GM21825 (cell line): ENCODE results near the gene CERS4.
"Not testable (repeated sequence)": the region's sequence is repeated elsewhere in the genome, so short reads cannot be mapped to it uniquely, and the experiment has no call there.

Experiments used
- ATAC-seq: cut with Tn5 transposase; IDR thresholded peaks from one replicate; pipeline ENCODE4 v1.9.1; 2021; ENCODE audit warnings: mild to moderate bottlenecking, moderate library complexity; ENCODE audit not compliant: unreplicated experiment

The CERS4 gene

DNA sequence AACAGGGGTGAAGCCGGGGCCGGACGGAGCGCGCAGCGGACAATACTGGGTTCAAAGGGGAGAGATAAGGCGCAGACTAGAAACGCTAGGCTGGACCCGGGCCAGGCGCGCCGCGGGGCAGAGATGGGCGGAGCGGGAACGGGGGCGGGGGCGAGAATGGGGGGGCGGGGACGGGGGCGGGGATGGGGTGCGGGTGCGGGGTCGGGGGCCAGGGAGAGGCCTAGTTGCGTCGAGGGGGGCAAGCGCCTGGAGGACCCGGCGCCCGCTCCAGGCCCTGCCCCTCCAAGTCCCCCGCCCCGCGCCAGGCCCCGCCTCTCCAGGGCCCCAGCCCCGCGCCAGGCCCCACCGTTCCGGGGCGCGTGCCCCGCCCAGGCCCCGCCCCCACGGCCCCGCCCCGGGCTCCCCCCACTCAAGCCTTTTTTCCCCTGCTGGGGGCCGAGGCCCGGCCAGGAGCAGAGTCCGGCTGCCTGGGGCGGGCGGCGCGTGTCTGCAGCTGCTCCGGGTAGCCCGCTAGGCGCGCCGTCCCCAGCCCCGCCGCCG lies at the start of gene CERS4:
TSS of gene CERS4 (plus strand) at position 449 of the 540 bp plus-strand sequence. CDS start 41,707 bp downstream, outside the sequence.
- ATAC-seq = peak; percentile 50

GRCh38 chr19:8161135-8161646 lies 48.0 kb upstream of the CERS4 start:
- no peak for ATAC-seq

- no peak for ATAC-seq
Observed at GRCh38 chr19:8163759-8164158, 45.4 kb upstream of the CERS4 start.

GRCh38 chr19:8167985-8168384 lies 41.2 kb upstream of the CERS4 start:
- ATAC-seq = no peak

DNA sequence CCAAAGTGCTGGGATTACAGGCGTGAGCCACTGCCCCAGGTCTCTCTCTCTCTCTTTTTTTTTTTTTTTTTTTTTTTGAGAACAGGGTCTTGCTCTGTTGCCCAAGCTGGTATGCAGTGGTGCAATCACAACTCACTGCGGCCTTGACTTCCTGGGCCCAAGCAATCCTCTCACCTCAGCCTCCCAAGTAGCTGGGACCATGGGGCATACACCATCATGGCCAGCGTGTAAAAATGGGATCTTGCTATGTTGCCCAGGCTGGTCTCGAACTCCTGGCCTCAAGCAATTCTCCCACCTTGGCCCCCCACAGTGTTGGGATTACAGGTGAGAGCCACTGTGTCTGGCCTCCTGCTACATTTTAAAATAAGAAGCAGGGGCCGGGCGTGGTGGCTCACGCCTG lies 40.6 kb upstream of the CERS4 start:
- ATAC-seq = no peak

GRCh38 chr19:8174706-8175105 lies 34.5 kb upstream of the CERS4 start:
- ATAC-seq = no peak

DNA sequence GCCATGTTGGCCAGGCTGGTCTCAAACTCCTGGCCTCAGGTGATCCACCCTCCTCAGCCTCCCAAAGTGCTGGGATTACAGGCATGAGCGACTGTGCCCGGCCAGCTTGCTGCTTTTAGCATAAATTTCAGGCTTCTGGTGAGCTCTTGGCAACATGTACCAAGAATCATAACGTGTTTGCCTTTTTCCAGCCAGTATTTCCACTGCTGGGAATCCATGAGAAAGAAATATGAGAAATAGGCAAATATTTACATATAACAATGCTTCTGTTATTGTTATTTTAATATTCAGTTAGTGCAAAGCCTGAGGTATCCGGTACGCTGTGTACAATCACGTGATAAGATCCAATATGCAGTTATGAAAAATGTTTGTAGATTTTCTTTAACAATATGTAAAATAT lies 29.2 kb upstream of the CERS4 start:
- ATAC-seq = no peak

GRCh38 chr19:8184274-8184673 lies 24.9 kb upstream of the CERS4 start:
- ATAC-seq = no peak

- no peak for ATAC-seq
Observed at GRCh38 chr19:8185343-8186068, 23.7 kb upstream of the CERS4 start.

DNA sequence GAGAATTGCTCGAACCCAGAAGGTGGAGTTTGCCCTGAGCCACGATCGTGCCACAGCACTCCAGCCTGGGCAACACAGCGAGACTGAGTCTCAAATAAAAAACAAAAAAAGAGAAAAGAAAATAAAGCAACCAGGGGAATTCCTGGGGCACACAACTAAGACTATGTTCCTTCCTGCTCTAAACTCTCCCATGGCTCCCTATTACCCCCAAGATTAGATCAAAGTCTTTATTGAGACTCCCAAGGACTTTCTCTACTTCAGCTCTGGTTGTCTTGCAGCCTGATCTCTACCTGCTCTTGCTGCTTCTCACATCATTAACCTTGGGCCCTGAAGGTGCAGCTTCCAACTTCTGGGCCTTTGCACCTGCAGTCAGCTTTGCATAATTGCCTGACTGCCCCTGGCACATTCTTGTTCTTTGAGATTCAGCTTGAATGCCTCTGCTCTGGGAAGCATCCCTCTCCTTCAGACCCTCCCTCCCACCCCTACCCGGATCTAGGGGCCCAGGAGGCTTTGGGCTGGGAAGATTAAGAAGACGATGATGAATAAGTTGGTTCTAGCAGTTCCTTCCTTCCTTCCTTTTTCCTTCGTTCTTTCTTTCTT lies 16.8 kb upstream of the CERS4 start:
- ATAC-seq = no peak

DNA sequence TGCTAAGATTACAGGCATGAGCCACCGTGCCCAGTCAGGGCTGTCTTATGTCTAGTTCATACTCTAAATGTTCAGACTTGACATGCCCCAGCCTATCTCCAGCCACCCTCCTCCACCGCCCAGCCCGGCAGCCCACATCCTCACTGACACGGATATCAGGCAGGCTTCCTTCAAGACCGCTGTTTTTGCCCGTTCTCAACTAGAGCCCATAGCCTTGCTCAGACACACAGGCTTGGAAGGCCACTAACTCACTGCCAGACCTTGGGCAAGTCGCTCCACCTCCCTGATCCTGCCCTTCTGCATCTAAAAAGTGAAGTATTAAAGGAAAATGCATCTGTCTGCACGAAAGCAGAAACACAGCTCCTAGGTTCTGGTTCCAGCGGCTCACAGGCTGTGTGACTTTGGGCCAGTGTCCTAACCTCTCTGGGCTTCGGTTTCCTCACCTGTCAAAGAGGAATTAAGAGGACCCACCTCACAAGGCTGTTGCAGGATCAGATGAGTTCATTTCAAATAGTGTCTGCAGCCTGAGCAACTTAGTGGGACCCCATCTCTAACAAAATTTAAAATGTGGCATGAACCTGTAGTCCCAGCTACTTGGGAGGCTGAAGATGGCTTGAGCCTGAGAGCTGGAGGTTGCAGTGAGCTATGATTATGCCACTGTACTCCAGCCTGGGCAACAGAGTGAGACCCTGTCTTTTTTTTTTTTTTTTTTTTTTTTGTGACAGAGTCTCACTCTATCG lies 14.5 kb upstream of the CERS4 start:
- no peak for ATAC-seq

DNA sequence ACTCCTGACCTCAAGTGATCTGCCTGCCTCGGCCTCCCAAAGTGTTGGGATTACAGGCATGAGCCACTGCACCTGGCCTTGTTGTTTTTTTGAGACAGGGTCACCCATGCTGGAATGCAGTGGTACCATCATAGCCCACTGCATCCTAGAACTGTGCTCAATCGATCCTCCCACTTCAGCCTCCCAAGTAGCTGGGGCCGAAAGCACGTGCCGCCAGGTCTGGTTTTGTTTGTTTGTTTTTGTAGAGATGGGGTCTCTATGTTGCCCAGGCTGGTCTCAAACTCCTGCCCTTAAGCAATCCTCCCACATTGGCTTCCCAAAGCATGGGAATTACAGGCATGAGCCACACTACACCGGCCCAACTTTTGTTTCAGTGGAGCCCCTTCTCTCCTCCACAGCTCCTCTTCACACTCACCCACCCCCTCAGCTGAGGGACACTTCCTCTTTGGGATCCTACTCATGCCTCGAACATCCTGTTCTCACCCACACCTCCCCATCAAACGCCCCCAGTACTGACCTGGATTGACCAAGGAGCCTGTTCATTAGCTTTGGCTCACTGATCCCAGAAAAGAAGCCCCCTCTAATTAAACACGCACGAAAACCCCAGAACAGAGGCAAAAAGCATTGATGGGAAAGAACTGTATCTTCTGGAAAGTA lies 12.8 kb upstream of the CERS4 start:
- no peak for ATAC-seq

- ATAC-seq = not testable (repeated sequence)
Observed at GRCh38 chr19:8203288-8204120, 5.7 kb upstream of the CERS4 start.

- ATAC-seq = no peak
Observed at GRCh38 chr19:8204961-8205360, 4.2 kb upstream of the CERS4 start.

- ATAC-seq = no peak
Observed at GRCh38 chr19:8206147-8207087, 2.8 kb upstream of the CERS4 start.

DNA sequence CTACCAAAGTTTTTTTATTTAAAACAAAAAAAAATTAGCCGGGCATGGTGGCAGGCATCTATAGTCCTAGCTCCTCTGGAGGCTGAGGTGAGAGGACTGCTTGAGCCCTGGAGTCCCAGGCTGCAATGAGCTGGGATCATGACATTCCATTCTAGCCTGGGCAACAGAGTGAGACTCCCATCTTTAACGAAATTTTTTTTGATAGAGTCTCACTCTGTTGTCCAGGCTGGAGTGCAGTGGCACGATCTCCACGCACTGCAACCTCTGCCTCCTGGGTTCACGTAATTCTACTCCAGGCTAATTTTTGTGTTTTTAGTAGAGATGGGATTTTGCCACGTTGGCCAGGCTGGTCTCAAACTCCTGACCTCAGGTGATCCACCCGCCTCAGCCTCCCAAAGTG lies 1.8 kb upstream of the CERS4 start:
- not testable (repeated sequence) for ATAC-seq

GRCh38 chr19:8208119-8208921 lies 850 bp upstream of the CERS4 start:
- ATAC-seq = peak; percentile 1
